Left cardiac atrium (tissue), 4 donors: ENCODE results near the gene GPC1. TPM values are rescaled to one million over a fixed set of nuclear protein-coding genes. Genes with fewer than 3 reads are reported as not detected.
A peak's percentile ranks its signal among the peaks of the same experiment; 100 is the strongest.

Experiments used
- ATAC-seq, 2 donors: fragments of 200-7000 bp; cut with Tn5 transposase; one replicate each; pipeline ENCODE4 v1.9.1; 2020; ENCODE audit warnings: mild to moderate bottlenecking in 2 of 2, moderate library complexity in 2 of 2
- DNase-seq: peaks from one replicate; pipeline ENCODE4 v3.0.0-alpha.2; 2020
- intact Hi-C, 2 donors: fragments of 100-400 bp; cut with DNase I; formaldehyde crosslinking; loops; one replicate each; pipeline versions ENCODE4 v1.14.1 to v1.15.1; 2022 to 2023
- total RNA-seq, 2 donors: library from RNA; stranded (reverse); fragmentation: NEBNext Ultra II Directional; extraction: Animal tissue kit (Norgen Biotek cat#: 25700); gene quantifications; one replicate each; pipeline ENCODE4 v1.2.1, GENCODE V29; 2021
- donor health status: DM: no; HTN: yes; CAD: no.
- donor health status: DM: no; HTN: yes; CAD: no; lungs with severe emphysema.
- donor health status: DM: yes; HTN: yes; CAD: no.
- donor health status: Dilated cardiomyopathy.

The GPC1 gene
- total RNA-seq, 2 donors from 2014 or later: 74.6 to 78.4 TPM

DNA sequence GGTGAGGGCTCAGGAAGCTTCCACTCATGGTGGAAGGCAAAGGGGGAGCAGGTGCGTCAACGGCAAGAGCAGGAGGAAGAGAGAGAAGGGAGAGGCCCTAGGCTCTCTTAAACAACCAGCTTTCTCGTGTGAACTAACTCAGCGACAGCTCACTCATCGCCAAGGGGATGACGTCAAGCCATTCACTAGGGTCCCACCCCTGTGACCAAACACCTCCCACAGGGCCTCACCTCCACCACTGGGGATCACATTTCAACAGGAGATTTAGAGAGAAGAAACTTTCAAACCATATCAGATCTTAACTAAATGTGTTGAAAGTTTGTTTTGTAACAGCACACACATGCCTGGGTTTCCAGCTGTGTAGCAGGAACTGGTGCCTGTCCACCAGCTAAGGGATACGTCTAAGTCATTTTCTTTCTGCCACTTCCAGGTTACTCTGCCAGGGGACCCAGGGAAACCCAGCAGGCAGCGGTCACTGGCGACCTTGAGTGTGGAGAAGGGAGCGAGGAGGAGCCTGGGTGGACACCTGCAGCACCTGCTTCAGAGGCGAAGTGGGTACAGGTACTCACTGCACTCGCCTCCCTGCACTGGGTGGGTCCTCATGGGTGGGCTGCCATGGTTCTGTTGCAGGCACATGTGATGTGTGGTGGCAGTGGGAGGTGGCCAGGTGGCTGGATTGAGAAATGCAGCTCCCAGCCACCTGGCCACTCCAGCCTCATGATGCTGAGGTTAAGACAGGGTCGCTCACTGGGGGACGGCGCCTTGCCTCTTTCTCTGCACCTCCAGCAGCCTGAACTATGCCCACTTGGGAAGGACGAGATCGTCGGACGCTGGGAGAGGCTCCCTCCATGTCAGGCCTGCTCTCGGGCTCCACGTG is 8.4 kb upstream of the GPC1 start:
- no peak for DNase-seq
- ATAC-seq: peak in 1 of 2 donors; percentile 29
- intact Hi-C loops: no loop called here

DNA sequence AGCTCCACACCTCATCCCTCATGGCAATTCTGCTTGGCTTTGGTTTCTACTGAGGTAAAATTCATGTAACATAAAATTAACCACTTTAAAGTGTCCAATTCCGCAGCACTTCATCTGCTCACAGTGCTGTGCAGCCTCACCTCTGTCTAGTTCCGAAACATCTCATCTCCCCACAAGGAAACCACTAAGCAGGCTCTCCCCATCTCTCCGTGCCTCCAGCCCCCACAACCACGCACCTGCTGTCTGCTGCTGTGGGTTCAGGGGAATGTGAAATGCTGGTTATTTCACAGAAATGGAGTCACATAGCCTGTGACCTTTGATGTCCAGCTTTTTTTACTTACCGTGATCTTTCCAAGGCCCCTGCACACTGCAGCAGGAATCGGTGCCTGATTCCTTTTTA is 7.7 kb upstream of the GPC1 start:
- intact Hi-C loops: no loop called here
- DNase-seq: no peak

DNA sequence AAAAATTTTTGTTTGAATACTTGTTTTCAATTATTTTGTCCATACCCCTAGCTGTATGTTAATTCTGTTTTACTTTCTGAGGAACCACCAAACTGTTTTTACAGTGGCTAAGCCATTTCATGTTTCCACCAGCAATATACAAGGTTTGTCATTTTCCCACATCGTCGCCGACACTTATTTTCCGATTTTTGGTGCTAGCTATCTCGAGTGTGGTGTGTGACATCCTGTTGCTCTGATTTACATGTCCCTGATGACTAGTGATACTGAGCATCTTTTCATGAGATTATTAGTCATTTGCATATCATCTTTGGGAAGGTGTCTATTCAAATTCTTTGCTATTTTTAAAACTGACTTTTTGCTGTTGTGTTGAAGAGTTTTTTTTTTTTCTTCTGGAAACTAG is 7.2 kb upstream of the GPC1 start:
- ATAC-seq: no peak
- intact Hi-C loops: no loop called here
- no peak for DNase-seq

More for the DNA sequence above, 7.7 kb upstream of the GPC1 start:
- ATAC-seq: no peak

DNA sequence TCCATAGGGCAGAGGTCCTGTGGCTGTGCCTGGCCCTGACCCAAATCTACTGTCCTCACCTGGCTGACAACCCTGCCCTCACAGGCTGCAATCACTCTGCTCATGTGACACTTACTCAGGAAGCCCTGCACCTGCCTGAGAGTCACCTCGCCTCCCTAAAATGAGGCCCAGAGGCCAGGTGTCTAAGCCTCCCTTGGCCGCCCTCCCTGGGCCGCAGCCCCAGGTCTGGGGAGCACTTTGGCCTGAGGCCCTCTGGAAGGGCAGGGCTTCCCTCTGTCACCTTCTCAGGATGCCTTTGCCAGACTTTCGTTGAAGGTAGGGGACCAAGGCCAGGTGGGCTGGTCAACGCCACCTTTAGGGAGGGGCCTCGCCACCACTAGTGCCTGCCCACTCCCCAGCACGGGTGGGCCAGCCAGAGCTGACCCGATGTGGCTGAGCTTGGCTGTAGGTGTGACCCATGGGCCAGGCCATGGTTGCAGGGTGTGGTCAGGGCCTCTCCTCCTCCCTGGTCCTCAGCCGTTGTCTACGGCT is 6.1 kb upstream of the GPC1 start:
- DNase-seq (no peak), ATAC-seq (no peak)
- intact Hi-C loops: no loop called here

DNA sequence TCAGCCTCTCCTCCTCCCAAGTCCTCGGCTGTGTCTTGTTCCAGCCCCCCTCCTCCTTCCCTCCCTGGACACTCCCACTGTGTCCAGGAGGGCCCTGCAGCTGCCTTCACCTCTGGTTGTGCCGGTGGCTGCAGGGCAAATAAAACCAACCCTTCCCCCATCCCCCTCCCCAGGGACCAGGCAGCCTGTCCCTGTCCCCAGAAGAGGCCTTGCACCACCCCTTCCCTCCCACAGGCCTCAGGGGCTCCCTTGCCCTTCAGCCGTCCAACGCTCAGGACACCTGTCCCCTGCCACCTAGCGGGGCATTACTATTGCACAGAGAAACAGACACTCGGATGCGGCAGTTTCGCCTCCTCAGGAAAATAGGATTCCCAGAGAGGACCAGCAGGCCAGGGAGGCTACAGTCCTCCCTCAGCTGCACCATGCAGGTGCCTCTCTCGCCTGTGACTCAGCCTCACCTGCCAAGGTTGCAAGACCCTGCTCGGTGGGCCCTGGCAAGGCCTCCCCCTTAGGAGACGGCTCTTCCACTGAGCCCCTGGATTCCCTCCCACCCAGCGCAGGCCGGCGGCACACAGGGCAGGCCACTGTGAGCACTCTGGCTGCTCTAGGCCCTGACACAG is 5.5 kb upstream of the GPC1 start:
- DNase-seq (no peak), ATAC-seq (no peak)
- intact Hi-C loops: loop anchor here (10.0 kb wide), 2 partner anchors 45 to 125 kb away; no protein-coding TSS in a partner anchor

DNA sequence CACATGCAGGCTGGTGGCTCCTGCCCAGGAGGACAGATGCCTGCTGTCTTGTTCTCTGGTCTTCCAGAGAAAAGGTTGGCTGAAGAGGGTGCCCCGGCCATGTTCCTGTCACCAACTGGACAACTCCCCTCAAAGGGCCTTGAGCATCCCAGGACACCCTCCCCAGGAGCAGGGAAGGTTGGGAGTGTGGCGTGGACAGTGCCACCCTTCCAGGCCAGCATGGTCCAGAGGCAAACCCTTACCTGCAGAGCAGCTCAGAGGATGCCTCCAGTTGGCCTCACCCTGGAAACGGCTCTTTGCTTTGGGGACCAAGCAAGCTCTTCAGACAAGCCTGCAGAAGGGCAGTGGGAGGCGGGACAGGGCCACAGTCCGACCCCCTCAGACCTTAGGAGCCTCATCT is 4.9 kb upstream of the GPC1 start:
- DNase-seq: no peak
- intact Hi-C loops: loop anchor here (10.0 kb wide), 2 partner anchors 46 to 126 kb away; no protein-coding TSS in a partner anchor
- no peak for ATAC-seq

DNA sequence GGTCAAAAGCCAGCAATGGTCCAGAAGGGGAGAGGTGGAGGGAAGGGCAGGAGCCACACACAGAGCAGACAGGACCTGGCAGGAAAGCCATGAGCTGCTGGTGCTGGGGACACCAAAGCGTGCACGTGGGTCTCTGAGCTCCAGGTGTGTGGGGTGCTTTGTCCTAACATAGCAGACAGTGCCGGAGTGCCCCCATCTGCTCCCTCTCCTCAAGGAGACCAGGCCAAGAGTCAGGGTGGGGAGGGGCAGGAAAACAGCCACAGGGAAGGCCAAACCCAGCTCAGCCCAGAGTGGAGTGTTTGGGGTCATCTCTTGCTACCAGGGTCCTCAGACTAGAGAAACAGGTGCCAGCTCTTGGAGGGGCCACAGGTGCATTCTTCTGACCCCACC is 4.2 kb upstream of the GPC1 start:
- ATAC-seq: no peak
- intact Hi-C loops: loop anchor here (10.0 kb wide), 2 partner anchors 46 to 126 kb away; no protein-coding TSS in a partner anchor
- DNase-seq: peak; percentile 12

DNA sequence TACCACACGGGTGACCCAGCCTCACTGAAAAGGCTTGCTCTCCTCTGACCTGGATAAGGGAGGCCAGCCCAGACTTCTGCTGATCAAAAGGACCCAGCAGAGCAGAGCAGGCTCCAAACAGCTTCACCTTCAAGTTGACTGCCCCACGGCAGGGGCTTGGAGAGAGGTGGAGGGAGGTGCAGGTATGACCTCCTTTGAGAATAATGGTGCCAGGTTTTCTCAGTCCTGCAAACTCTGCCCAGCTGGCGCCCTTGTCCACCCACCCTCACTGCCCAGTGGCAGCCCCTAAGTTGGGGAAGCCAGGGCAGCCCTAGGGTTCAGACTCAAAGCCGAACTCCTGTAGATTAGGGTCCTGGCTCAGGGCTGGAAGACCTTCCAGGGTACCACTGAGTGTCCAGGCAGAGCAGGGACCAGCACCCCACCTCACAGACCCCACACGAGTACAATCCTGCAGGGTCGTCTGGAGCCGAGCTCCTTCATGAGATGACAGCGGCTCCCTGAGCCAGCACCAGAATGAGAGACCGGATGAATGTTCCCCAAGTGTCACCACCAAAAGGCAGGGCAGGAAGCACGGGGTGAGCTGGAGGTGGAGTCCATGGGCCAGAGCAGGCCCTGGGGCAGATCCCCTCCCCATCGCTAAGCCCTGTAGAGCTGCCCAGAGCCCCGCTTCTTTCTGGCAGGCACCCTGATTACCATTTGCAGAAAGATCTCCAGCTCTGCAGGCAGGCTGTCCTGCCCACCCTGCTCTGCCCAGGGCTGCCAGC is 3.6 kb upstream of the GPC1 start:
- DNase-seq: no peak
- intact Hi-C loops: loop anchor here (10.0 kb wide), 2 partner anchors 47 to 127 kb away; no protein-coding TSS in a partner anchor
- ATAC-seq: no peak

DNA sequence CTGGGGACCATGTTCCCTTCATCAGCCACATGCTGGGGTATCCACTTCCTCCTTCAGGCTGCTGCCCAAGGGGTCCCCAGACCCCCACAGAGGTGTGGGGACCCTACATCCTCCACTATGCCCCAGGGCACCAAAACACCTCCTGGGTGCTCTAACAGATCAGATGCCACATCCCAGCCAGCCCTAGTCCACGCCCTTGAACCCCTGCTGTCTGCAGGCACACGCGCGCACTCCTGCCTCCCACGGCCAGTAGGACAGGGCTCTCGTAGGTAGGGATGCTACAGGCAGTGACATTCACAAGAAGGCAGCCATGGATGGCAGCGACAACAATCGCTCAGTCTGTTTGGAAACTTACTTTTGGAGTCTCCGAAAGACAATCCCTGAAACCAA is 3.0 kb upstream of the GPC1 start:
- DNase-seq: peak; percentile 17
- intact Hi-C loops: loop anchor here (10.0 kb wide), 2 partner anchors 48 to 128 kb away; no protein-coding TSS in a partner anchor
- no peak for ATAC-seq

DNA sequence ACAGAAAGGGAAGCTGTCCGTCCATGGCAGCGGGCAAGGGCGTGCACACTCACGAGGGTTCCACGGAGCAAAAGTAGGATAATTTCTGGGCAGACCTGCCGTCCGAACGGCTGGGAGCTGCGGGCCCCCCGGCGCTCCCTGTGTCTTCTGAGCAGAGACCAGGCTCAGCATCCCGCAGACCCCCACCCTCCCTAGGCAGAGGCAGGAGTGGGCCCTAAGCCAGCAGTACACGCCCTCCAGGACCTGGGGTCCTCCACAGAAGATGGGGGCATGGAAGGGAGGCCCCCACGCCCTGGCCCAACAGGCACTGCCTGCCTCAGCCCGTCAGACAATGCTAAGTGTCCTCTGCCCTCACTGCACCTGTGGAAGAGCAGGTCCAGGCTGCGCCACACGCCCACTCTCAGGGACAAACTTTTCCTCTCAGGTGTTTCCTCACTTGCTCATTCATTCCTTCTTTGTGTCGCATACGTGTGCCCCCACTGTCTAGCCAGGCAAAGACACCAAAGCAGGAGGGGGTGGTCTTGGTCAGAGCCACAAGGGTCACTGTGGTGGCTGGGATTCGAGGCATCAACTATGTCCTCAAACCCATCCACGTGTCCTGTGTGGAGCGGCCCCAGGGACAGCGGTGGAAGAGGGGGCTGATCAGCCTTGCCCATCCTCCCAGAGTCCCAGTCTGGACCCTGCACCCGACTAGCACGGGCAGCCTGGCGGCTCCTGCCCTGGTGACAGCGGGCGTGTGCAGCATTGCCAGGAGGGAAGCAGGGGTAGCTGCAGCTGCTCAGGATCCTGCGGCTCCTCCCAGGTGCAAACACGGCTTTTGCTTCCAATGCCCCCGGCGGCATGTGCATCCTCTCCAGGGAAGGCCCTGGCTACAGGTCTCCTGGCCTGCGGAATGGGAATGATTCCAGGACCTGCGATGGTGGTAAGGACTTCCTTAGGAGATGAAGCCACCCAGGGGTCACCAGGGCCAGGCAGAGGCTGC is 2.4 kb upstream of the GPC1 start:
- ATAC-seq (no peak), DNase-seq (peak; percentile 23)
- intact Hi-C loops: loop anchor here (10.0 kb wide), 2 partner anchors 48 to 128 kb away; no protein-coding TSS in a partner anchor

DNA sequence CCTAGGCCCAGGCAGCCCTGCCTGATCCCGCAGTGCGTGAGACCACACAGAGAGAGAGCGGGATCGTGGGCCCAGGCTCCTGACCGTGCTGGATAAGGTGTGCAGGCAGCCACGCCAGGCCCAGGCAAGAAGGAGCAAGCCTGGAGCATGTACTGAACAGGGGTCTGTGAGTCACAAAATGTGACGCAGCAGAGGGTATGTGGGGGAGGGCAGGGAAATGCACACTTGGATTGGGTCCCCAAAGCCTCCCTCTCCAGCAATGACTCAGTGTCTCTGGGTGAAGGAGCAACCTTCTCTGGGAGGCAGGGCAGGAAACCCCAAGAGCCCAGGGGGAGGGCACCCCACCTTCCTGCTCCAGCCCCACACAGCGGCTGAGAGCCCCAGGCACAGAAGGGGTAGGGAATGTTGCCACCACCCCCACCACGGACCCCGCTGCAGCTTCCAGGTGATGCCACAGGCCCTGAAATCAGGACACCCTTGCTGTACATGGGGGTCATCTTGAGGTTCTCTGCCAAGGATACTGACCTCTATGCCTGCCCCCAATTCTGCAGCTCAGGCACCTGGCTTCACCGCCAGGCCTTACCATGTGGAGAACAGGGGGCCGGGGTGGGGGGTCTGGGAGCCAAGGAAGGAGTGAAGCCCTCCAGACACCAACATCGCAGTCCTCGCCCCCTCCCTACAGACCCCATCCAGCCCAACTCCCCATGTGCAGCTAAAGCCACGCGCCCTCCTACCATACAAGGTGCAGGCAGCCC is 1.3 kb upstream of the GPC1 start:
- peak in 1 of 2 donors; percentile 40 for ATAC-seq
- peak; percentile 61 for DNase-seq
- intact Hi-C loops: loop anchor here (10.0 kb wide), 2 partner anchors 49 to 129 kb away; no protein-coding TSS in a partner anchor

DNA sequence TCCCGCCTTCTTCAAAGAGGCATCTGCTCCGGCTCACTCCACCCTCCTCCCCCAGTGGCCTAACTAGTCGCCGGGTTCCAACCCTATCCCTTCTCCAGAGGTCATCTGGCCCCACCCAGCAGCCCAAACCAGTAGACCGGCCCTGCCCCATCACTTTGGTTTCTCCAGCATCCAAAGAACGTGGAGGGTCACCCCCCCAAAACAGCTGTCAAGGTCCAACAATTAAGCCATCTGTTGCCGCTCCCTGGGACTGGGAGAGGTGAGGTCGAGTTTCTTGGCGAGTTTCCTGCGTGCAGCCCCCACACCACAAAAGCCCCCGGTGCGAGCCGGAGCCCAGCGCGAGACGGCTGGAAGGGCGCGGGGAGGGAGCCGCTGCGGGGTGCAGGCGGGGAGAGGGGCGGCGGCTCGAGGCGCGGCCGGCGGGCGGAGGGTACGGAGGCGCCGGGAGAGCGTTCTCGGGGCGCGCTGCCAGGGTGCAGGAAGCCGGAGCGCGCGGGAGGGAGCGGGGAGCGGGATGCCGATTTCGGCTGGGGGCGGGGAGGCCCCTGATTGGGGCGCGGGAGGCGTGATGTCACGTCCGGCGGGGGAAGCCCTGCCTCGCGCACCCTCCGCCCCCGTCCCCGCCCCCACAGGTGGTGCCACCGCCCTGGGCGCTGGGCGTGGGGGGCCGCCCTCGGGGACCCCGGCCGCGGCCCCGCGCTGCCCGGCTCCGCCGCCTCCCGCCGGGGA is 571 bp upstream of the GPC1 start:
- DNase-seq (peak; percentile 94), ATAC-seq (peak; percentile 82 to 88)
- intact Hi-C loops: loop anchor here (10.0 kb wide), 2 partner anchors 50 to 130 kb away; no protein-coding TSS in a partner anchor

DNA sequence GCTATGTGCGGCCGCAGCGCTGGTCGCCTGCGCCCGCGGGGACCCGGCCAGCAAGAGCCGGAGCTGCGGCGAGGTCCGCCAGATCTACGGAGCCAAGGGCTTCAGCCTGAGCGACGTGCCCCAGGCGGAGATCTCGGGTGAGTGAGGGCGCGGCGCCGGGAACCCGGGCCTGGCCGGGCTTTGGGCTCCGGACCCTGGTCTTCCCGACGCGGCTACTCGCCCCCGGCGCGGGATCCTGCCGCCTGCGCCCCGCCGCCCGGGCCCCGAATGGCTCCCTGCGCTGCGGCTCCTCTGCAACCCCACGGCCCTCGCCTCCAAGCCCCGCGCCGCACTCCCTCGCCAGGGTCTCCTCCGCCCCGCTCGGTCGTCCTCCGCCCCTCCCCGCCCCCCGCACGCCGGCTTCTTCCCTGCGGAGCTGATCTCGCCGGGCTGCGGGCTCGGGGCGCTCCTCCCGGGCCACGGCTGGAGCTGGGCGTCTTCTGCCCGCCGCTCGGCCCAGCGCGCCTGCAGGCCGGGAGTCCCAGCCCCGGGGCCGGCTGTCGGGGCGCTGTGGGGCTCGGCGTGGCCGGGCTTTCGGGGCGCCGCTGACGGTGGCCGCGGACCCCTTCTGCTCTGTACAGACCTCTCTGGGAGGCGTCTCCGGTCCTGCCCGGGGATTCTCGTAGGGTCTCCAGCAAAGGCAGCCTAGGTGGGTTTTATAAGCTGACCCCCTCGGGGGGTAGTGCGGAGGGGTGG is 652 bp downstream of the GPC1 start:
- DNase-seq: peak; percentile 40
- ATAC-seq: peak in 1 of 2 donors; percentile 2
- intact Hi-C loops: loop anchor here (10.0 kb wide), 2 partner anchors 51 to 131 kb away; no protein-coding TSS in a partner anchor

DNA sequence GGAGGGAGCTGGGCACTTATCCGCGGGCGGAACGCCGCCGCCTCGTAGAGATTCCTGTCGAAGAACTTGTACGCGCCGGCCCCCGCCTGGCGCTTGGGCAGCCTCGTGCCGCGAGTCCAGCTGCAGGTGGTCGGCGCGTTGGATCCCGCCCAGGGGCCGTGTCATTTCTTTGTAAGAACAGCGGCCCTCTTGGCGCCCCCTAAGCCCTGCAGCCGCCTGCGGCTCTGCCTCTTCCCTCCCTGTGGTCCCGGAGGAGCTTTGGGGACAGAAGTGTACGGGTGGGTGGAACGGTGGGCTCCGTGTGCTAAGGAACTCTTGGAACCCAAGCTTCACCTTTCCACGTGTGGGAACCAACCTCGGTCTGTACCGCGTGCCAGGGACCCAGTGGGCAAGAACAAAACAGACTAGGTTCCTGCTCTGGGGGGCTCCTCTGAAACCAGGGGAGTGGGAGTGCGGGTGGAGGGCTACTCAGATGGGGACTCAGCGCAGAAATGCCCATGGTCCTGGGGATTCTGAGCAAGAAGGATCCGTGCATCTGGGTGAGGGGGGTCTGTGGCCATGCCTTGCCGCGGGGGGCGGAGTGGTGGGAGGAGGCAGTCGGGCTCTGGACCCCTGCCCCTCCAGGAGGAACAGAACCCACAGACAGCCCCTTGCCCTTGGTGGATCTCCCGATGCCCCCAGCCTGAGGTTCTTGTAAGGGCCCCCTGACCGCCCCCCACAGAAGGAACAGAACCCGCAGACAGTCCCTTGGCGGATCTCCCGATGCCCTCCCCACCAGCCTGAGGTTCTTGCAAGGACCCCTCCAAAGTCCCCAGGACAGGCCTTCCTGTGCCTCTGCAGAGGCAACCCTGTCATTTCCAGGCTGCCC is 1.5 kb downstream of the GPC1 start:
- DNase-seq (peak; percentile 39), ATAC-seq (no peak)
- intact Hi-C loops: loop anchor here (10.0 kb wide), 2 partner anchors 52 to 132 kb away; no protein-coding TSS in a partner anchor

DNA sequence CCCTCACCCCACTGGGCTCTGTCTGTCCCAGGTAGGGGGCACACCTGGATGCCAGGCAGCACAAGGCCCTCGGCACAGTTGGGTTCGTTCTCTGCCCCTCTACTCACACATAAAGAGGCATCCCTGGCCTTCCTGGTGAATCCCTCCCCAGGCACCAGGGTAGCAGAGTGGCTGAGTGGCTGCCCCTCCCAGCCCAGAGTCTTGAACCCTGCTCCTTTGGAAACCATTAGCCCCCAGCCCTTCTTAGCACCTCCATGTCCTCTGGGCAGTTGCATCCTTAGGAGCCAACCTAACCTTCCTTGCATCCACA is 2.0 kb downstream of the GPC1 start:
- no peak for ATAC-seq
- DNase-seq: no peak
- intact Hi-C loops: loop anchor here (10.0 kb wide), 2 partner anchors 53 to 133 kb away; no protein-coding TSS in a partner anchor
